ENCODE results near the gene CMTR1. TPM values are rescaled to one million over a fixed set of nuclear protein-coding genes. Genes with fewer than 3 reads are reported as not detected.

The CMTR1 gene
- total and polyA plus RNA-seq, 4 donors, result 4.7 to 25.5 (median 18.8) TPM

GRCh38 chr6:37449984-37450383 lies 17.0 kb downstream of the CMTR1 start (continued):
- TF ChIP-seq NR2F2 (IDR thresholded peaks at IDR 0.05), result no peak
- no peak for TF ChIP-seq SP1 (IDR thresholded peaks at IDR 0.05)
- TF ChIP-seq, protein P1, sequence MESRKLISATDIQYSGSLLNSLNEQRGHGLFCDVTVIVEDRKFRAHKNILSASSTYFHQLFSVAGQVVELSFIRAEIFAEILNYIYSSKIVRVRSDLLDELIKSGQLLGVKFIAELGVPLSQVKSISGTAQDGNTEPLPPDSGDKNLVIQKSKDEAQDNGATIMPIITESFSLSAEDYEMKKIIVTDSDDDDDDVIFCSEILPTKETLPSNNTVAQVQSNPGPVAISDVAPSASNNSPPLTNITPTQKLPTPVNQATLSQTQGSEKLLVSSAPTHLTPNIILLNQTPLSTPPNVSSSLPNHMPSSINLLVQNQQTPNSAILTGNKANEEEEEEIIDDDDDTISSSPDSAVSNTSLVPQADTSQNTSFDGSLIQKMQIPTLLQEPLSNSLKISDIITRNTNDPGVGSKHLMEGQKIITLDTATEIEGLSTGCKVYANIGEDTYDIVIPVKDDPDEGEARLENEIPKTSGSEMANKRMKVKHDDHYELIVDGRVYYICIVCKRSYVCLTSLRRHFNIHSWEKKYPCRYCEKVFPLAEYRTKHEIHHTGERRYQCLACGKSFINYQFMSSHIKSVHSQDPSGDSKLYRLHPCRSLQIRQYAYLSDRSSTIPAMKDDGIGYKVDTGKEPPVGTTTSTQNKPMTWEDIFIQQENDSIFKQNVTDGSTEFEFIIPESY (IDR thresholded peaks at IDR 0.05), result no peak
- TF ChIP-seq FOXA2 (IDR thresholded peaks at IDR 0.05), result no peak

DNA sequence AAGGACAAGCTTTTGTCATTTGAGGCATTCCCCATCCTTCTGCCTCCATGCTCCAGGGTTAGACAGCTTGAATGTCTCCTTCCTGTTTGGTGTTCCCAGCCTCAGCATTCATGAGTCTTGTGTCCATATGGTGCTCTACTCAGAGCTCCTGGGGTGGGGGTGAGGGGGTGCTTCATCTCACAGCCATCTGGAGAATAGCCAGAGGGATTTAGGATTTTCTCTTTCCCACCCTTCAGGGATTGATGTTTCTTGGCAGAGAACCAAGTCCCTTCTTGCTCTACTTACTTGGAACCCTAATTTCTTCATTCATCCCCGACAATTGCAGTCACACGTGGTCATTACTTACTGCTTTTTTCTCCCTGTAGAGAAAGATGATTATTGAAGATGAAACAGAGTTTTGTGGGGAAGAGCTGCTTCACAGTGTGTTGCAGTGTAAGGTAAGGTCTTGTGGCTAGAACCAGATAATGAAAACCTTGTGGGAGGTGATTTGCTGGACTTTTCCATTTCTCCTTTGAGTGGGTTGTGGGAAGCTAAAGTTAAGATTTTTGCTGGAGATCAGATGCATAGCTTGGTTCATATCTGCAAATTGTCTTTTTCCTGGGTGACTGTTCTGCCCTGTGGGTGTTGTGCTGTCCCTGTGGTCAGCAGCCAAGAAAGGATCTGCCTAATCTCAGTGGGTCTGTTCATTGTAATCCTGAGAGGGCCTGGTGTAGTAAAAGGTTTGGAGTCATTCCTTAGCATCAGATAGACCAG lies 18.6 kb downstream of the CMTR1 start:
- H3K36me3 ChIP-seq (ENCODE audit: control insufficient read depth in 4 of 4, insufficient read depth in 3 of 4, low read depth in 1 of 4, low read length in 3 of 4), result peaks cover 11 to 71% (median 39%) of the 10 kb centered on the region in 4 donors
- H3K9me3 ChIP-seq (ENCODE audit: control insufficient read depth in 4 of 4, low read length in 3 of 4), result no peaks in the 10 kb centered on the region
- peaks cover 0 to 5% (median 0%) of the 10 kb centered on the region in 4 donors for H3K4me1 ChIP-seq (ENCODE audit: control insufficient read depth in 4 of 4, insufficient read depth in 4 of 4, low read length in 3 of 4)
- peak; percentile 12 for DNase-seq (ENCODE audit: low spot score)
- no peak overlapping the region for H3K4me3 ChIP-seq (ENCODE audit: low read depth in 1 of 3, low read length in 3 of 3)
- TF ChIP-seq RXRA (IDR thresholded peaks at IDR 0.05) (no peak), FOXA2 (IDR thresholded peaks at IDR 0.05) (no peak), SP1 (IDR thresholded peaks at IDR 0.05) (no peak), TAF1 (conservative IDR thresholded peaks at IDR 0.05) (no peak), FOXA1 (IDR thresholded peaks at IDR 0.05) (no peak), NR2F2 (IDR thresholded peaks at IDR 0.05) (no peak), JUND (IDR thresholded peaks at IDR 0.05) (no peak)
- H3K9ac ChIP-seq (ENCODE audit: low read depth in 1 of 2, low read length in 2 of 2), result no peak overlapping the region
- H3K27ac ChIP-seq (ENCODE audit: low read depth in 1 of 2, low read length in 2 of 2), result no peak overlapping the region
- H3K27me3 ChIP-seq (ENCODE audit: control insufficient read depth in 4 of 4, insufficient read depth in 4 of 4, low read length in 3 of 4), result no peaks in the 10 kb centered on the region
- WGBS, result 90% methylated on average over 2 of the region's 2 CpGs

GRCh38 chr6:37452522-37452921 lies 19.5 kb downstream of the CMTR1 start:
- Histone ChIP-seq H3K9me3 (ENCODE audit: control insufficient read depth in 4 of 4, low read length in 3 of 4) (no peaks in the 10 kb centered on the region), H3K4me1 (ENCODE audit: control insufficient read depth in 4 of 4, insufficient read depth in 4 of 4, low read length in 3 of 4) (peaks cover 0 to 5% (median 0%) of the 10 kb centered on the region in 4 donors), H3K9ac (ENCODE audit: low read depth in 1 of 2, low read length in 2 of 2) (no peak overlapping the region), H3K36me3 (ENCODE audit: control insufficient read depth in 4 of 4, insufficient read depth in 3 of 4, low read depth in 1 of 4, low read length in 3 of 4) (peaks cover 8 to 65% (median 31%) of the 10 kb centered on the region in 4 donors), H3K4me3 (ENCODE audit: low read depth in 1 of 3, low read length in 3 of 3) (no peak overlapping the region), H3K27ac (ENCODE audit: low read depth in 1 of 2, low read length in 2 of 2) (peak overlapping the region in 1 of 2 donors; percentile 16), H3K27me3 (ENCODE audit: control insufficient read depth in 4 of 4, insufficient read depth in 4 of 4, low read length in 3 of 4) (no peaks in the 10 kb centered on the region)
- WGBS, result 49% methylated on average over 3 of the region's 3 CpGs
- no peak for DNase-seq (ENCODE audit: low spot score)
- TF ChIP-seq SP1 (IDR thresholded peaks at IDR 0.05), result peak; percentile 10
- peak; percentile 39 to 54 for TF ChIP-seq HNF4A (conservative IDR thresholded peaks at IDR 0.05)
- no peak for TF ChIP-seq GABPA (IDR thresholded peaks at IDR 0.05 in 1 of 2, conservative IDR thresholded peaks at IDR 0.05 in 1 of 2)

DNA sequence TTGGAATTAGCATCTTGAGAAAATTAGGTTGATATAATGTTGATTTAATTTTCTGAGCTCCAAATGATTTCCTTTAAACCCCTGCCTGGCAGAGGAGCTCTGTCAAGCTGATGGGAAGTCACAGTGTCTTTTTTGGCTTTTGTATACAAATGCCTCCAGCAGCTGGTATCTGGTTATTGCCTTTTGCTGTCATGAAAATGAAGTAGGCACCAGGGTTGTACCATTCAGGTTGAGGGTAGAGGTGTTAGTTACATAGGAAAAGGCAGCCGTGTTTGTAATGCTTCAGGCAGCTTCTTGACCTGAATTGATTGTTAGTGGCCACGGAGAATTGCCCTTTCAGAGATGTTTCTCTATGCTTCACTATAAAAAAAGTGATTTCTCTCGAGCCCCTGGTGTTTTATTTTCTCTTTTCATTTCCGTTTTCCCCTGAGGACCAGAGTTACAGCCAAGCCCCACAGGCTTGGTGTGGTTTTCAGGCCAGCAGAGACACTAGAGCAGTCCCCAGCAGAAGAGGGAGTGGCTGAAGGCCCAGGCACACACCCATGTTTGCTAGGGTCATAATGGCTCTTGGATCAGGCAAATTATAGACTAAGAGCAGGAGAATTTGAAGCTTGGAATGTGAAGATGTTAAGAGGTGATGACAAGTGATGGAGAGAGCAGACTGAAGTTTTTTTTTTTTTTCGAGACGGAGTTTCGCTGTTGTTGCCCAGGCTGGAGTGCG lies 21.6 kb downstream of the CMTR1 start:
- 93% methylated on average over 8 of the region's 8 CpGs for WGBS
- no peak overlapping the region for H3K4me3 ChIP-seq (ENCODE audit: low read depth in 1 of 3, low read length in 3 of 3)
- no peaks in the 10 kb centered on the region for H3K9me3 ChIP-seq (ENCODE audit: control insufficient read depth in 4 of 4, low read length in 3 of 4)
- H3K4me1 ChIP-seq (ENCODE audit: control insufficient read depth in 4 of 4, insufficient read depth in 4 of 4, low read length in 3 of 4), result peaks cover 0 to 5% (median 0%) of the 10 kb centered on the region in 4 donors
- peaks cover 4 to 66% (median 36%) of the 10 kb centered on the region in 4 donors for H3K36me3 ChIP-seq (ENCODE audit: control insufficient read depth in 4 of 4, insufficient read depth in 3 of 4, low read depth in 1 of 4, low read length in 3 of 4)
- no peak overlapping the region for H3K27ac ChIP-seq (ENCODE audit: low read depth in 1 of 2, low read length in 2 of 2)
- no peaks in the 10 kb centered on the region for H3K27me3 ChIP-seq (ENCODE audit: control insufficient read depth in 4 of 4, insufficient read depth in 4 of 4, low read length in 3 of 4)
- H3K9ac ChIP-seq (ENCODE audit: low read depth in 1 of 2, low read length in 2 of 2), result no peak overlapping the region
- peak; percentile 34 for DNase-seq (ENCODE audit: low spot score)
- TF ChIP-seq NR2F2 (IDR thresholded peaks at IDR 0.05) (no peak), EGR1 (IDR thresholded peaks at IDR 0.05; ENCODE audit: low read depth in 2 of 2) (no peak), HNF4G (IDR thresholded peaks at IDR 0.05) (no peak), GABPA (IDR thresholded peaks at IDR 0.05 in 1 of 2, conservative IDR thresholded peaks at IDR 0.05 in 1 of 2) (no peak), REST (IDR thresholded peaks at IDR 0.05) (no peak), RAD21 (IDR thresholded peaks at IDR 0.05) (no peak), YY1 (IDR thresholded peaks at IDR 0.05) (no peak)
- TF ChIP-seq, protein P2, sequence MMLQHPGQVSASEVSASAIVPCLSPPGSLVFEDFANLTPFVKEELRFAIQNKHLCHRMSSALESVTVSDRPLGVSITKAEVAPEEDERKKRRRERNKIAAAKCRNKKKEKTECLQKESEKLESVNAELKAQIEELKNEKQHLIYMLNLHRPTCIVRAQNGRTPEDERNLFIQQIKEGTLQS (IDR thresholded peaks at IDR 0.05), result no peak
- TF ChIP-seq, protein P3, sequence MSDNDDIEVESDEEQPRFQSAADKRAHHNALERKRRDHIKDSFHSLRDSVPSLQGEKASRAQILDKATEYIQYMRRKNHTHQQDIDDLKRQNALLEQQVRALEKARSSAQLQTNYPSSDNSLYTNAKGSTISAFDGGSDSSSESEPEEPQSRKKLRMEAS (IDR thresholded peaks at IDR 0.05), result no peak
